Caco-2 (cell line): ENCODE measurements around the gene OR52E8. TPM values are rescaled to one million over a fixed set of nuclear protein-coding genes. Genes with fewer than 3 reads are reported as not detected.

Experiments
- BruUV-seq: library from RNA; stranded (reverse); fragments of 400-500 nt; replicated peaks from 2 replicates; lab custom pipeline; 2021; lab: Mats Ljungman, UMichigan
- CTCF ChIA-PET: fragments of 300-600 bp; sonication (Branson Sonifier 250); formaldehyde crosslinking; loops from one replicate; lab custom pipeline; 2022; ENCODE audit warnings: antibody characterized with exemption; lab: Charles Lee
- POLR2A ChIA-PET: fragments of 300-600 bp; sonication (Branson Sonifier 250); formaldehyde crosslinking; loops from one replicate; lab custom pipeline; 2022; ENCODE audit warnings: antibody characterized with exemption; lab: Charles Lee
- DNase-seq, 2 experiments: peaks; one replicate each; pipeline versions ENCODE4 v3.0.0 to v3.0.0-alpha.2; 2020 to 2022
- H3K27me3 ChIP-seq: replicated peaks from 2 replicates; pipeline ENCODE4 v1.6.0; 2011; ENCODE audit warnings: low read length; ENCODE audit not compliant: control insufficient read depth, insufficient read depth
- H3K36me3 ChIP-seq: 2 replicates; pipeline ENCODE4 v1.5.1; 2011; ENCODE audit warnings: low read length; ENCODE audit not compliant: control insufficient read depth, insufficient read depth
- H3K4me1 ChIP-seq: fragments of 250-450 bp; sonication (Bioruptor Pico); 2 replicates; pipeline ENCODE4 v1.5.1; 2020; ENCODE audit warnings: mild to moderate bottlenecking
- H3K4me3 ChIP-seq: 2 replicates; pipeline ENCODE4 v1.5.1; 2011; ENCODE audit warnings: low read depth, mild to moderate bottlenecking, control low read depth, low read length
- H3K9me3 ChIP-seq: fragments of 250-450 bp; sonication (Bioruptor Pico); 2 replicates; pipeline ENCODE4 v1.5.1; 2020; ENCODE audit warnings: mild to moderate bottlenecking, moderate library complexity
- H3K27ac Mint-ChIP-seq: one replicate; pipeline ENCODE4 v1.8.0; 2022; ENCODE audit warnings: mixed read lengths; ENCODE audit not compliant: unreplicated experiment
- H3K27me3 Mint-ChIP-seq: one replicate; pipeline ENCODE4 v1.8.0; 2022; ENCODE audit warnings: mixed read lengths; ENCODE audit not compliant: insufficient read depth, unreplicated experiment
- H3K36me3 Mint-ChIP-seq: one replicate; pipeline ENCODE4 v1.8.0; 2022; ENCODE audit warnings: mild to moderate bottlenecking, mixed read lengths; ENCODE audit not compliant: insufficient read depth, unreplicated experiment
- H3K4me1 Mint-ChIP-seq: one replicate; pipeline ENCODE4 v1.8.0; 2022; ENCODE audit warnings: low read depth, mixed read lengths; ENCODE audit not compliant: unreplicated experiment
- H3K4me3 Mint-ChIP-seq: one replicate; pipeline ENCODE4 v1.8.0; 2022; ENCODE audit warnings: mild to moderate bottlenecking, moderate library complexity, mixed read lengths; ENCODE audit not compliant: unreplicated experiment
- H3K9me3 Mint-ChIP-seq: one replicate; pipeline ENCODE4 v1.8.0; 2022; ENCODE audit warnings: mixed read lengths; ENCODE audit not compliant: unreplicated experiment
- intact Hi-C: fragments of 100-400 bp; cut with micrococcal nuclease; formaldehyde crosslinking; loops from one replicate; pipeline ENCODE4 v1.10.0; 2022; ENCODE audit not compliant: unreplicated experiment
- total RNA-seq: library from RNA; stranded (reverse); gene quantifications from 2 replicates; pipeline ENCODE4 v1.2.3, GENCODE V29; 2022
- TF ChIP-seq, protein P1 (sequence below), 2 experiments: fragments of 200-600 bp in 1 of 2; IDR thresholded peaks; 1 replicate in 1 of 2; 2 replicates in 1 of 2; pipeline versions ENCODE4 v1.5.1 to v1.8.0; 2011 to 2022; ENCODE audit warnings: antibody characterized with exemption in 1 of 2, control low read depth in 1 of 2, inconsistent platforms in 1 of 2, low read depth in 1 of 2, low read length in 1 of 2, mild to moderate bottlenecking in 1 of 2, moderate library complexity in 1 of 2; ENCODE audit not compliant: insufficient read depth in 1 of 2, severe bottlenecking in 1 of 2, unreplicated experiment in 1 of 2

The OR52E8 gene
- total RNA-seq, 1 experiment from 2014 or later, result not detected

DNA sequence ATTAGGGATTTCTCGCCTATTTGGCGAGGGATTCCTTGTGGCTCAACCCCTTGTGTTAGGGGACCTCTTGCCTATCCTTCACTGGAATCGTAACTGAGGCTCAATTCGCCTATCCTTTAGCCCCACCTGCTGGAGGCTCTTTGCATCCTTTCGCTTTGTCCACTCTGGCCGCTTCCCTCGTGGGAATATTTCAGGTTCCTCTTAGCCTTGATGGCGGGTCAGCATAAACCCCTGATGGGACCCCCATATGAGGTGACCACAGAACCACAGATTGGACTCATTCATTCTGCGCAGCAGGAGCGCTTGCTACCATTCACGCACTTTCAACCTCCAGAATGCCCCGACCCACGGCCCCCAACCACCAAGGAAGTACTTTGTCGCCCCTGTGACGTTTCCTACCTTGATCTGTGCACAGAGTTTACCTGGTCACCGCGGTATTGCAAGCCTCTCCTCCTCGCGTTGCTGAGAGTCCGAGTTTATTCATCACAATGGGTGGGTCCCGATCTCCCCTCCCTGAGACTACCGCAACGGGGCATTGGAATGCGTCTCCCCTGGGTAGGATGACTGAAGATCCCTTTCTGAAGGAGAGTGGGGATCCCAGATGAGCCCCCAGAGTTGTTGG is 48.9 kb downstream of the OR52E8 start, which contains the start of gene OR52N2:
TSS of gene OR52N2 (plus strand) at position 425 of the 622 bp plus-strand sequence. CDS start 11,412 bp downstream, outside the sequence.
- Histone ChIP-seq H3K9me3 (no peaks in the 10 kb centered on the region; the same call in 1 of the 2 replicates), H3K4me1 (no peaks in the 10 kb centered on the region; the same call in 1 of the 2 replicates), H3K27me3 (no peaks in the 10 kb centered on the region), H3K4me3 (peak within 1 kb of the TSS; percentile 26), H3K36me3 (no peaks in the 10 kb centered on the region)
- H3K9me3 Mint-ChIP-seq, result peaks cover 10% of the 10 kb centered on the region
- TF ChIP-seq, protein P1, sequence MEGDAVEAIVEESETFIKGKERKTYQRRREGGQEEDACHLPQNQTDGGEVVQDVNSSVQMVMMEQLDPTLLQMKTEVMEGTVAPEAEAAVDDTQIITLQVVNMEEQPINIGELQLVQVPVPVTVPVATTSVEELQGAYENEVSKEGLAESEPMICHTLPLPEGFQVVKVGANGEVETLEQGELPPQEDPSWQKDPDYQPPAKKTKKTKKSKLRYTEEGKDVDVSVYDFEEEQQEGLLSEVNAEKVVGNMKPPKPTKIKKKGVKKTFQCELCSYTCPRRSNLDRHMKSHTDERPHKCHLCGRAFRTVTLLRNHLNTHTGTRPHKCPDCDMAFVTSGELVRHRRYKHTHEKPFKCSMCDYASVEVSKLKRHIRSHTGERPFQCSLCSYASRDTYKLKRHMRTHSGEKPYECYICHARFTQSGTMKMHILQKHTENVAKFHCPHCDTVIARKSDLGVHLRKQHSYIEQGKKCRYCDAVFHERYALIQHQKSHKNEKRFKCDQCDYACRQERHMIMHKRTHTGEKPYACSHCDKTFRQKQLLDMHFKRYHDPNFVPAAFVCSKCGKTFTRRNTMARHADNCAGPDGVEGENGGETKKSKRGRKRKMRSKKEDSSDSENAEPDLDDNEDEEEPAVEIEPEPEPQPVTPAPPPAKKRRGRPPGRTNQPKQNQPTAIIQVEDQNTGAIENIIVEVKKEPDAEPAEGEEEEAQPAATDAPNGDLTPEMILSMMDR (IDR thresholded peaks at IDR 0.05; ENCODE audit: insufficient read depth in 1 of 2, low read depth in 1 of 2, low read length in 1 of 2, severe bottlenecking in 1 of 2, unreplicated experiment in 1 of 2), result peak; percentile 86 to 94
- peak; percentile 71 to 80 for DNase-seq
- CTCF ChIA-PET, result no interaction called here
- H3K4me3 Mint-ChIP-seq, result peak within 1 kb of the TSS; percentile 61
- intact Hi-C loops, result loop anchor here (1.0 kb wide), 4 partner anchors 83 to 603 kb away; no protein-coding TSS in a partner anchor
- peaks cover 16% of the 10 kb centered on the region for H3K27me3 Mint-ChIP-seq
- H3K4me1 Mint-ChIP-seq, result peaks cover 6% of the 10 kb centered on the region
- no peaks in the 10 kb centered on the region for H3K36me3 Mint-ChIP-seq
- POLR2A ChIA-PET, result no interaction called here
- no peak within 1 kb of the TSS for H3K27ac Mint-ChIP-seq
- no TSS peak for BruUV-seq

DNA sequence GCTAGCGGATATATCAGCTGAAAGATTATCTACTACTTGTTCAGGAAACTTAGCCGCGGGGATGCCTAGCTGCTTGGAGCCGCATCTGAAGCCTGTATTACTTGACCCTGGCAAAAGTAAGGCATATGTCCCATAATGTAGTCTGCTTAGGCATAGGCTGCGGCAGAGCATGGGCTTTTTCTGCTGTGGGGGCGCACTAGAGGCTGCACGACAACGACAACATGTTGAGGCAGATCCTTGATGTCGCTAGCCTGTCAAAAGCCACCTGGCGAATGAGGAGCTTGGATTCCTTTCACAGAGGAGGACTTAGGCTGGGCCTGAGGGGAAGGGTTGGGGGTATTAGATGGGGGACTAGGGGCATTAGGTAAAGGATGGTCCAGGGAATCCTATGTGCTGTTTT is 49.9 kb downstream of the OR52E8 start:
- no peak overlapping the region for H3K4me3 ChIP-seq
- no peaks in the 10 kb centered on the region; the same call in 1 of the 2 replicates for H3K9me3 ChIP-seq
- Mint-ChIP-seq H3K27me3 (peaks cover 20% of the 10 kb centered on the region), H3K27ac (no peak overlapping the region), H3K9me3 (peaks cover 20% of the 10 kb centered on the region), H3K4me1 (peaks cover 6% of the 10 kb centered on the region), H3K4me3 (no peak overlapping the region), H3K36me3 (no peaks in the 10 kb centered on the region)
- no peaks in the 10 kb centered on the region for H3K36me3 ChIP-seq
- DNase-seq, result no peak
- intact Hi-C loops, result no loop called here
- POLR2A ChIA-PET, result no interaction called here
- CTCF ChIA-PET, result interaction anchor here (0.6 kb wide), 1 partner anchor 49 kb away, joined by 4 read pairs; no protein-coding TSS in a partner anchor
- no TSS peak for BruUV-seq
- TF ChIP-seq, protein P1 (IDR thresholded peaks at IDR 0.05; ENCODE audit: insufficient read depth in 1 of 2, low read depth in 1 of 2, low read length in 1 of 2, severe bottlenecking in 1 of 2, unreplicated experiment in 1 of 2), result no peak
- H3K27me3 ChIP-seq, result no peaks in the 10 kb centered on the region
- no peaks in the 10 kb centered on the region; the same call in 1 of the 2 replicates for H3K4me1 ChIP-seq

Other genes with a start within 250 kb of the OR52E8 start
- 4.3 and 4.7 TPM in 2 replicates for gene TRIM34, start 232.7 kb downstream of the OR52E8 start, total RNA-seq
- 21.9 and 25.2 TPM in 2 replicates for gene TRIM5, start 172.6 kb downstream of the OR52E8 start, total RNA-seq
- gene TRIM22, start 167.9 kb downstream of the OR52E8 start, total RNA-seq, result 0.58 TPM in 1 of 2 replicates, not detected in the other
- not detected in 2 replicates for gene OR56B1, start 121.2 kb downstream of the OR52E8 start, total RNA-seq
- not detected in 2 replicates for gene OR52N4, start 103.4 kb downstream of the OR52E8 start, total RNA-seq
- gene OR52N5, start 74.3 kb downstream of the OR52E8 start, total RNA-seq, result not detected in 2 replicates
- not detected in 2 replicates for gene OR52N1, start 66.4 kb downstream of the OR52E8 start, total RNA-seq
- gene OR52N2, start 48.8 kb downstream of the OR52E8 start, total RNA-seq, result not detected in 2 replicates
- not detected in 2 replicates for gene OR52E6, start 15.8 kb downstream of the OR52E8 start, total RNA-seq
- not detected in 2 replicates for gene OR52E4, start 22.9 kb upstream of the OR52E8 start, total RNA-seq
- gene OR52E5, start 35.5 kb upstream of the OR52E8 start, total RNA-seq, result not detected in 2 replicates
- gene OR56A3, start 84.6 kb upstream of the OR52E8 start, total RNA-seq, result not detected in 2 replicates
- not detected in 2 replicates for gene OR56A5, start 110.8 kb upstream of the OR52E8 start, total RNA-seq
- not detected in 2 replicates for gene OR52L1, start 129.3 kb upstream of the OR52E8 start, total RNA-seq
- not detected in 2 replicates for gene OR56A4, start 149.3 kb upstream of the OR52E8 start, total RNA-seq
- gene OR56A1, start 173.1 kb upstream of the OR52E8 start, total RNA-seq, result not detected in 2 replicates
- gene OR56B4, start 250.0 kb upstream of the OR52E8 start, total RNA-seq, result not detected in 2 replicates